PC-3 (cell line): ENCODE data around the gene TMEM108. TPM values are rescaled to one million over a fixed set of nuclear protein-coding genes. Genes with fewer than 3 reads are reported as not detected.

ENCODE experiments used
- ATAC-seq: fragments of 200-7000 bp; cut with Tn5 transposase; 2 replicates; pipeline ENCODE4 v1.9.1; 2020; ENCODE audit warnings: mild to moderate bottlenecking, moderate library complexity
- BruUV-seq: library from RNA; stranded (reverse); fragments of 400-500 nt; replicated peaks from 2 replicates; lab custom pipeline; 2021; lab: Mats Ljungman, UMichigan
- CTCF ChIA-PET: fragments of 300-600 bp; sonication (Branson Sonifier 250); formaldehyde crosslinking; loops from one replicate; lab custom pipeline; 2022; ENCODE audit warnings: antibody characterized with exemption; lab: Charles Lee
- POLR2A ChIA-PET: fragments of 300-600 bp; sonication (Branson Sonifier 250); formaldehyde crosslinking; loops from one replicate; lab custom pipeline; 2022; ENCODE audit warnings: antibody characterized with exemption; ENCODE audit not compliant: unreplicated experiment; lab: Charles Lee
- DNase-seq: peaks from one replicate; pipeline ENCODE4 v3.0.0-alpha.2; 2015
- H2AFZ ChIP-seq: fragments of 300-600 bp; sonication (generic); 2 replicates; pipeline ENCODE4 v1.6.0; 2016; ENCODE audit warnings: antibody characterized with exemption, low read length
- H3F3A ChIP-seq: fragments of 300-600 bp; sonication (generic); one replicate; pipeline ENCODE4 v1.6.0; 2017; ENCODE audit warnings: antibody characterized with exemption, low read length, control low read depth, mild to moderate bottlenecking; ENCODE audit not compliant: unreplicated experiment
- H3K27ac ChIP-seq: fragments of 300-600 bp; sonication (generic); 2 replicates; pipeline ENCODE4 v1.5.1; 2016; ENCODE audit warnings: mild to moderate bottlenecking, low read length
- H3K27me3 ChIP-seq: fragments of 300-600 bp; sonication (generic); 2 replicates; pipeline ENCODE4 v1.6.1; 2016; ENCODE audit warnings: low read length, mixed read lengths
- H3K36me3 ChIP-seq: fragments of 300-600 bp; sonication (generic); 2 replicates; pipeline ENCODE4 v1.6.1; 2016; ENCODE audit warnings: low read depth, mixed run types, low read length, mixed read lengths
- H3K4me1 ChIP-seq: fragments of 300-600 bp; sonication (generic); 2 replicates; pipeline ENCODE4 v1.5.1; 2016; ENCODE audit warnings: low read length; ENCODE audit not compliant: insufficient read depth
- H3K4me2 ChIP-seq: fragments of 300-600 bp; sonication (generic); 2 replicates; pipeline ENCODE4 v1.6.0; 2016; ENCODE audit warnings: low read length
- H3K4me3 ChIP-seq: fragments of 300-600 bp; sonication (generic); 2 replicates; pipeline ENCODE4 v1.5.1; 2016; ENCODE audit warnings: mild to moderate bottlenecking, low read length, mixed read lengths
- H3K79me2 ChIP-seq: fragments of 300-600 bp; sonication (generic); 2 replicates; pipeline ENCODE4 v1.6.1; 2017; ENCODE audit warnings: low read length, mixed read lengths
- H3K9ac ChIP-seq: fragments of 300-600 bp; sonication (generic); 2 replicates; pipeline ENCODE4 v1.6.0; 2016; ENCODE audit warnings: mild to moderate bottlenecking, low read length
- H3K9me2 ChIP-seq: fragments of 300-600 bp; sonication (generic); replicated peaks from 2 replicates; pipeline ENCODE4 v1.6.1; 2016; ENCODE audit warnings: mixed run types, low read length, mixed read lengths
- H3K9me3 ChIP-seq: fragments of 300-600 bp; sonication (generic); 2 replicates; pipeline ENCODE4 v1.6.1; 2016; ENCODE audit warnings: low read length, mixed read lengths
- H4K20me1 ChIP-seq: fragments of 300-600 bp; sonication (generic); 2 replicates; pipeline ENCODE4 v1.6.1; 2016; ENCODE audit warnings: low read length, mixed read lengths
- EZH2 ChIP-seq: fragments of 300-600 bp; sonication (generic); IDR thresholded peaks from one replicate; pipeline ENCODE4 v1.6.1; 2017; ENCODE audit warnings: antibody characterized with exemption, mild to moderate bottlenecking, low read length; ENCODE audit not compliant: unreplicated experiment
- EZH2phosphoT487 ChIP-seq: fragments of 300-600 bp; sonication (generic); IDR thresholded peaks from 2 replicates; pipeline ENCODE4 v1.6.1; 2018; ENCODE audit warnings: mild to moderate bottlenecking, antibody characterized with exemption, low read length, borderline replicate concordance
- intact Hi-C: fragments of 100-400 bp; cut with micrococcal nuclease; formaldehyde crosslinking; loops from 2 replicates; pipeline ENCODE4 v1.9.0; 2023
- total RNA-seq: library from RNA; depleted of rRNA; stranded (reverse); fragments of >200 nt; gene quantifications from 2 replicates; pipeline ENCODE4 v1.2.3, GENCODE V29; 2014
- TF ChIP-seq, protein P1 (sequence below): fragments of 300-600 bp; sonication (generic); conservative IDR thresholded peaks from 2 replicates; pipeline ENCODE4 v1.5.1; 2017; ENCODE audit warnings: antibody characterized with exemption, low read depth, mild to moderate bottlenecking, low read length

The TMEM108 gene
- total RNA-seq, 1 experiment from 2014 or later: not detected

DNA sequence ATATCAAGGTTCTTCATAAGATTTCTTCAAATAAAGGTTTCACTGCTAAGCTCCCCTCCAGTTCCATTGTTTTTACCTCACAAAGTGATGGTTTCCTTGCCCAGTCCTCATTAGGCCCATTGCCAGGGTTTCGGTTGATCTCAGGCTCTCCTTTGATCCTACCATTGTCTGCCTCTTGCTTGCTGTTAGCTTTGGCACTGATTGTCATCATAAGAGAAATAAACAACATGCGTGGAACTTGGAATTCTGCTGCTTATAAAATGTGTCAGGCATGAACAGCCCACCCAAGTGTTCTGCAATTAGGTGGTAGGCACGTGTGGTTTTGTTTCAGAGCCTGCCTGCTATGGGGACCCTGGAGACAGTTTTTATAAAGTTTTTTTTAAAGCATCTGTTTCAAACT is 254.1 kb downstream of the TMEM108 start:
- H2AFZ ChIP-seq: no peak overlapping the region
- TF ChIP-seq EZH2: no peak
- TF ChIP-seq, protein P1, sequence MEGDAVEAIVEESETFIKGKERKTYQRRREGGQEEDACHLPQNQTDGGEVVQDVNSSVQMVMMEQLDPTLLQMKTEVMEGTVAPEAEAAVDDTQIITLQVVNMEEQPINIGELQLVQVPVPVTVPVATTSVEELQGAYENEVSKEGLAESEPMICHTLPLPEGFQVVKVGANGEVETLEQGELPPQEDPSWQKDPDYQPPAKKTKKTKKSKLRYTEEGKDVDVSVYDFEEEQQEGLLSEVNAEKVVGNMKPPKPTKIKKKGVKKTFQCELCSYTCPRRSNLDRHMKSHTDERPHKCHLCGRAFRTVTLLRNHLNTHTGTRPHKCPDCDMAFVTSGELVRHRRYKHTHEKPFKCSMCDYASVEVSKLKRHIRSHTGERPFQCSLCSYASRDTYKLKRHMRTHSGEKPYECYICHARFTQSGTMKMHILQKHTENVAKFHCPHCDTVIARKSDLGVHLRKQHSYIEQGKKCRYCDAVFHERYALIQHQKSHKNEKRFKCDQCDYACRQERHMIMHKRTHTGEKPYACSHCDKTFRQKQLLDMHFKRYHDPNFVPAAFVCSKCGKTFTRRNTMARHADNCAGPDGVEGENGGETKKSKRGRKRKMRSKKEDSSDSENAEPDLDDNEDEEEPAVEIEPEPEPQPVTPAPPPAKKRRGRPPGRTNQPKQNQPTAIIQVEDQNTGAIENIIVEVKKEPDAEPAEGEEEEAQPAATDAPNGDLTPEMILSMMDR: no peak
- H3K79me2 ChIP-seq: no peaks in the 10 kb centered on the region
- no peaks in the 10 kb centered on the region for H3K27me3 ChIP-seq
- intact Hi-C loops: no loop called here
- CTCF ChIA-PET: no interaction called here
- peaks cover 13% of the 10 kb centered on the region for H3K4me1 ChIP-seq
- H3K4me3 ChIP-seq: no peak overlapping the region
- no peak overlapping the region for H3K9ac ChIP-seq
- no TSS peak for BruUV-seq
- ATAC-seq (no peak), DNase-seq (no peak)
- no peaks in the 10 kb centered on the region for H3K36me3 ChIP-seq
- POLR2A ChIA-PET: no interaction called here
- no peaks in the 10 kb centered on the region for H3K9me3 ChIP-seq
- H3K27ac ChIP-seq: no peak overlapping the region
- no peak overlapping the region for H3K4me2 ChIP-seq
- no peaks in the 10 kb centered on the region for H3K9me2 ChIP-seq
- no peaks in the 10 kb centered on the region for H3F3A ChIP-seq
- no peaks in the 10 kb centered on the region for H4K20me1 ChIP-seq

DNA sequence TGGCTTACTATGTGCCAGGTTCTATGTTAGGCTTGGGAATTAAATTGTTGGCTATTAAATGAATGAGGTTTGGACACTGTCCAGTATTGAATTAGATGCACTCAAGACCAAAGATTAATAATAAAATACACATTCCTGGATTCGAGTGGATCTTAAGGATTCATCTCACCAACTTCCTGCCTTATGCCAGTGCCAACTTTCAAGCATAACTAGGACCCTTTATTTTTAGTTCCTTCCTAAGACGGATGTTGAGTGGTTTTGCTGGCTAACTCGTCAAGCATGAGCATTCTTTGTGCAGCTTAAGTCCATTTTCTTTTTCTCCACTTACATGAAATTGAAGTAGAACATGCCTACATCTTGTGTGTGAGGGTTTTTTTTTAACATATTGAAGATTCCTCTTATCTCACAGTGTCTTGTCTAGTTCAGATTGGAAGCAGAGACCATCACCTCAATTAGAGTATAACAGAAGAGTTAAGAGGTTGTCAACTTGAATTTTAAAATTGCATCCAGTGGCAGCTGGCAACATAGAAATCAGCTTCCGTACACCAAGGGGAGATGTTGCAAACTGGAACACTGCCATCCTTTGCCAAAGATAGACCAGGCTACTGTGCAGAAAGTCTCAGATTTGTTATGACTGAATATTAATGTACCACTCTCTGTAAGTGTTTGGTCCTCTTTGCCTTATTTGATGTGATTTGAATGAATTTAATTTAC is 255.4 kb downstream of the TMEM108 start:
- ATAC-seq (no peak), DNase-seq (no peak)
- Histone ChIP-seq H3K9me2 (no peaks in the 10 kb centered on the region), H3K36me3 (no peaks in the 10 kb centered on the region), H3K4me1 (peaks cover 13% of the 10 kb centered on the region), H3K9me3 (no peaks in the 10 kb centered on the region), H3K27ac (no peak overlapping the region), H4K20me1 (no peaks in the 10 kb centered on the region), H3K4me3 (no peak overlapping the region), H3K27me3 (no peaks in the 10 kb centered on the region), H3K9ac (no peak overlapping the region), H3K79me2 (no peaks in the 10 kb centered on the region), H3K4me2 (no peak overlapping the region), H3F3A (no peaks in the 10 kb centered on the region), H2AFZ (no peak overlapping the region)
- ChIA-PET POLR2A (no interaction called here), CTCF (no interaction called here)
- no peak for TF ChIP-seq EZH2phosphoT487
- no peak for TF ChIP-seq EZH2
- TF ChIP-seq, protein P1: no peak
- BruUV-seq: no TSS peak
- intact Hi-C loops: no loop called here

DNA sequence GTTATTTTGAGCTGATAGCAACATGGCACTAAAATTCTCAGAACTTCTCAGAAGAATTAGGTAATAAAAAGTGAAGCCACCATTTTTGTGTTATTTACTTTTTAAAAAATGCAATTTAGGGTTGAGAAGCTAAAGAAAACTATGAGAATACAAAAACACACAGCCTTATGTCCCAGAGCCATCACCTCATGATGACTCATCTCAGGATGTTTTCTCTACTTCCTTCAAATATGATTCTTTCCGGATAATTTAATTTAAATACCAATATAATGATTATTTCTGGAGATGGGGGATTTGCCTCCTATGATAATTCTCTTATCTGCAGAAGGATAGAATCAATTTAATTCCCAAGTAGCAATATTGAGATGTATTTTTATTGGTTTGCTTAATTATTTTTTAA is 256.1 kb downstream of the TMEM108 start:
- Histone ChIP-seq H4K20me1 (no peaks in the 10 kb centered on the region), H3K4me2 (peak overlapping the region; percentile 4; the same call in 1 of the 2 replicates), H3K4me3 (no peak overlapping the region), H3K4me1 (peaks cover 13% of the 10 kb centered on the region), H3K27me3 (no peaks in the 10 kb centered on the region), H2AFZ (no peak overlapping the region), H3K27ac (no peak overlapping the region), H3K79me2 (no peaks in the 10 kb centered on the region), H3K9me2 (no peaks in the 10 kb centered on the region), H3K36me3 (no peaks in the 10 kb centered on the region), H3K9ac (no peak overlapping the region), H3F3A (no peaks in the 10 kb centered on the region), H3K9me3 (no peaks in the 10 kb centered on the region)
- no TSS peak for BruUV-seq
- DNase-seq (peak; percentile 17), ATAC-seq (no peak)
- intact Hi-C loops: no loop called here
- TF ChIP-seq, protein P1: no peak
- no peak for TF ChIP-seq EZH2phosphoT487
- TF ChIP-seq EZH2: no peak
- POLR2A ChIA-PET: no interaction called here
- CTCF ChIA-PET: no interaction called here
